Measurements from ENCODE around the gene MORN5. TPM values are rescaled to one million over a fixed set of nuclear protein-coding genes. Genes with fewer than 3 reads are reported as not detected.
A peak's percentile ranks its signal among the peaks of the same experiment; 100 is the strongest.

Gene MORN5
- total RNA-seq, 2 donors from 2014 or later = not detected

GRCh38 chr9:122197426-122197825, 37.7 kb downstream of the MORN5 start:
- peaks cover 0 to 15% of the 10 kb centered on the region in 2 donors for H3K27me3 Mint-ChIP-seq
- DNase-seq (ENCODE audit: low spot score) = no peak

GRCh38 chr9:122197882-122198281, 38.2 kb downstream of the MORN5 start:
- Mint-ChIP-seq H3K27ac (no peak overlapping the region), H3K27me3 (peaks cover 0 to 15% of the 10 kb centered on the region in 2 donors), H3K4me1 (ENCODE audit: low read depth in 2 of 2) (no peaks in the 10 kb centered on the region), H3K4me3 (no peak overlapping the region), H3K36me3 (no peaks in the 10 kb centered on the region), H3K9me3 (no peaks in the 10 kb centered on the region)
- DNase-seq (ENCODE audit: low spot score) (no peak), ATAC-seq (no peak)

More at GRCh38 chr9:122197426-122197825, 37.7 kb downstream of the MORN5 start:
- Mint-ChIP-seq H3K4me1 (ENCODE audit: low read depth in 2 of 2) (no peaks in the 10 kb centered on the region), H3K4me3 (no peak overlapping the region), H3K9me3 (no peaks in the 10 kb centered on the region), H3K27ac (no peak overlapping the region), H3K36me3 (no peaks in the 10 kb centered on the region)
- ATAC-seq = no peak

- ATAC-seq = no peak
- no peaks in the 10 kb centered on the region for H3K36me3 Mint-ChIP-seq
- no peak overlapping the region for H3K4me3 Mint-ChIP-seq
- no peak for DNase-seq (ENCODE audit: low spot score)
- no peaks in the 10 kb centered on the region for H3K4me1 Mint-ChIP-seq (ENCODE audit: low read depth in 2 of 2)
- peaks cover 0 to 7% of the 10 kb centered on the region in 2 donors for H3K27me3 Mint-ChIP-seq
- H3K9me3 Mint-ChIP-seq = no peaks in the 10 kb centered on the region
- H3K27ac Mint-ChIP-seq = no peak overlapping the region
These were observed 41.4 kb downstream of the MORN5 start for GRCh38 chr9:122200960-122201595.

GRCh38 chr9:122201641-122202040, 41.9 kb downstream of the MORN5 start:
- Mint-ChIP-seq H3K27me3 (peaks cover 0 to 7% of the 10 kb centered on the region in 2 donors), H3K4me1 (ENCODE audit: low read depth in 2 of 2) (no peaks in the 10 kb centered on the region)
- no peak for ATAC-seq

GRCh38 chr9:122202111-122202510, 42.4 kb downstream of the MORN5 start:
- Mint-ChIP-seq H3K27me3 (peaks cover 3 to 4% of the 10 kb centered on the region in 2 donors), H3K36me3 (no peaks in the 10 kb centered on the region), H3K27ac (no peak overlapping the region), H3K4me1 (ENCODE audit: low read depth in 2 of 2) (no peaks in the 10 kb centered on the region), H3K4me3 (no peak overlapping the region), H3K9me3 (no peaks in the 10 kb centered on the region)
- ATAC-seq = no peak
- no peak for DNase-seq (ENCODE audit: low spot score)

More at GRCh38 chr9:122201641-122202040, 41.9 kb downstream of the MORN5 start:
- Mint-ChIP-seq H3K4me3 (no peak overlapping the region), H3K36me3 (no peaks in the 10 kb centered on the region), H3K9me3 (no peaks in the 10 kb centered on the region), H3K27ac (no peak overlapping the region)
- no peak for DNase-seq (ENCODE audit: low spot score)

- no peak overlapping the region for H3K27ac Mint-ChIP-seq
- H3K4me1 Mint-ChIP-seq (ENCODE audit: low read depth in 2 of 2) = no peaks in the 10 kb centered on the region
- H3K27me3 Mint-ChIP-seq = peaks cover 0 to 7% of the 10 kb centered on the region in 2 donors
- DNase-seq (ENCODE audit: low spot score) = no peak
- no peak for ATAC-seq
- no peaks in the 10 kb centered on the region for H3K36me3 Mint-ChIP-seq
- H3K4me3 Mint-ChIP-seq = no peak overlapping the region
- no peaks in the 10 kb centered on the region for H3K9me3 Mint-ChIP-seq
These were observed 44.3 kb downstream of the MORN5 start for GRCh38 chr9:122204055-122204454.

GRCh38 chr9:122204491-122204890, 44.8 kb downstream of the MORN5 start:
- Mint-ChIP-seq H3K4me3 (no peak overlapping the region), H3K27me3 (peaks cover 0 to 7% of the 10 kb centered on the region in 2 donors), H3K9me3 (no peaks in the 10 kb centered on the region), H3K27ac (no peak overlapping the region), H3K36me3 (no peaks in the 10 kb centered on the region), H3K4me1 (ENCODE audit: low read depth in 2 of 2) (no peaks in the 10 kb centered on the region)
- ATAC-seq (no peak), DNase-seq (ENCODE audit: low spot score) (no peak)

- Mint-ChIP-seq H3K27ac (no peak overlapping the region), H3K9me3 (no peaks in the 10 kb centered on the region), H3K4me1 (ENCODE audit: low read depth in 2 of 2) (no peaks in the 10 kb centered on the region), H3K4me3 (no peak overlapping the region), H3K36me3 (no peaks in the 10 kb centered on the region), H3K27me3 (peaks cover 0 to 8% of the 10 kb centered on the region in 2 donors)
- DNase-seq (ENCODE audit: low spot score) (no peak), ATAC-seq (no peak)
These were observed 45.5 kb downstream of the MORN5 start for GRCh38 chr9:122205176-122205575.

GRCh38 chr9:122206118-122207046, 46.7 kb downstream of the MORN5 start:
- no peak for ATAC-seq
- no peaks in the 10 kb centered on the region for H3K36me3 Mint-ChIP-seq
- no peaks in the 10 kb centered on the region for H3K9me3 Mint-ChIP-seq
- peaks cover 5 to 12% of the 10 kb centered on the region in 2 donors for H3K27me3 Mint-ChIP-seq
- no peak for DNase-seq (ENCODE audit: low spot score)
- H3K4me1 Mint-ChIP-seq (ENCODE audit: low read depth in 2 of 2) = no peaks in the 10 kb centered on the region
- H3K4me3 Mint-ChIP-seq = no peak overlapping the region
- H3K27ac Mint-ChIP-seq = no peak overlapping the region

- Mint-ChIP-seq H3K4me1 (ENCODE audit: low read depth in 2 of 2) (no peaks in the 10 kb centered on the region), H3K27ac (no peak overlapping the region), H3K36me3 (no peaks in the 10 kb centered on the region), H3K27me3 (peaks cover 11 to 16% of the 10 kb centered on the region in 2 donors), H3K9me3 (no peaks in the 10 kb centered on the region), H3K4me3 (no peak overlapping the region)
- DNase-seq (ENCODE audit: low spot score) = no peak
- no peak for ATAC-seq
These were observed 47.4 kb downstream of the MORN5 start for GRCh38 chr9:122207096-122207495.

GRCh38 chr9:122209451-122209850, 49.7 kb downstream of the MORN5 start:
- H3K9me3 Mint-ChIP-seq = no peaks in the 10 kb centered on the region
- H3K36me3 Mint-ChIP-seq = no peaks in the 10 kb centered on the region
- peaks cover 5% of the 10 kb centered on the region in 2 donors for H3K4me1 Mint-ChIP-seq (ENCODE audit: low read depth in 2 of 2)
- ATAC-seq (no peak), DNase-seq (ENCODE audit: low spot score) (no peak)
- H3K27ac Mint-ChIP-seq = no peak overlapping the region
- H3K4me3 Mint-ChIP-seq = no peak overlapping the region
- H3K27me3 Mint-ChIP-seq = peaks cover 26 to 31% of the 10 kb centered on the region in 2 donors

- ATAC-seq = no peak
- H3K4me3 Mint-ChIP-seq = peak overlapping the region; percentile 66
- no peak for DNase-seq (ENCODE audit: low spot score)
- no peaks in the 10 kb centered on the region for H3K9me3 Mint-ChIP-seq
- peaks cover 43 to 52% of the 10 kb centered on the region in 2 donors for H3K27me3 Mint-ChIP-seq
- no peaks in the 10 kb centered on the region for H3K36me3 Mint-ChIP-seq
- peaks cover 5 to 7% of the 10 kb centered on the region in 2 donors for H3K4me1 Mint-ChIP-seq (ENCODE audit: low read depth in 2 of 2)
- H3K27ac Mint-ChIP-seq = no peak overlapping the region
These were observed 52.8 kb downstream of the MORN5 start for GRCh38 chr9:122212473-122213004.

- DNase-seq (ENCODE audit: low spot score) (no peak), ATAC-seq (no peak)
- peaks cover 42 to 58% of the 10 kb centered on the region in 2 donors for H3K27me3 Mint-ChIP-seq
- no peaks in the 10 kb centered on the region for H3K9me3 Mint-ChIP-seq
- peak overlapping the region; percentile 66 for H3K4me3 Mint-ChIP-seq
- H3K27ac Mint-ChIP-seq = no peak overlapping the region
- H3K36me3 Mint-ChIP-seq = no peaks in the 10 kb centered on the region
- H3K4me1 Mint-ChIP-seq (ENCODE audit: low read depth in 2 of 2) = peaks cover 8 to 9% of the 10 kb centered on the region in 2 donors
These were observed 53.4 kb downstream of the MORN5 start for GRCh38 chr9:122213102-122213588.
